ENCODE data around the gene IFNA10. TPM values are rescaled to one million over a fixed set of nuclear protein-coding genes. Genes with fewer than 3 reads are reported as not detected.
"Not testable (repeated sequence)": the region's sequence is repeated elsewhere in the genome, so short reads cannot be mapped to it uniquely, and the experiment has no call there.

The IFNA10 gene
- total and polyA plus RNA-seq, 2 donors, result not detected

DNA sequence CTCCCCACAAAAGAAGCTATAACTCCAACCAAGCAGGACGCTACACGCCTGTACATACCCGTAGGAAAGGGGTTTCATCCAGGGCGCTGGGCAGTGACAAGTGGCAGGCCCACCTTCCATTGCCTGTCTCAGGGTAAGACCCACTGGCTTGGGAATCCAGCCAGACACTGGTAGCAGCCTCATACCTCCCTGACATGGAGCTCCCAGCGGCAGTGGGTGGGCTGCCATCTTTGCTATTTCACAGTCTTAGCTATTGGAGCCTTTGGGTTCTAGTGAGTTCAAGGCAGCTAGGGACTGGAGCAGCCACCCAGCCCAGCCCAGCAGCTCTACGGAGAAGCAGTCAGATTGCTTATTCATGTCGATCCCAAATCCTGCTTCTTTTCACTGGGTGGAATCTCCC lies 3.4 kb upstream of the IFNA10 start:
- no peak for DNase-seq (ENCODE audit: low read depth in 6 of 9, low spot score in 9 of 9)
- 99% methylated on average over 7 of the region's 7 CpGs for WGBS
- Histone ChIP-seq H3K27me3 (ENCODE audit: control insufficient read depth in 2 of 2, insufficient read depth in 1 of 2, low read length in 1 of 2) (no peaks in the 10 kb centered on the region), H3K36me3 (ENCODE audit: control insufficient read depth in 2 of 2, insufficient read depth in 2 of 2, low read length in 1 of 2) (no peaks in the 10 kb centered on the region), H3K4me1 (ENCODE audit: control insufficient read depth in 2 of 2, insufficient read depth in 2 of 2, low read length in 2 of 2) (no peaks in the 10 kb centered on the region), H3K4me3 (ENCODE audit: low read length in 2 of 2) (no peak overlapping the region), H3K27ac (ENCODE audit: low read depth in 1 of 2, low read length in 1 of 2) (no peak overlapping the region), H3K9me3 (ENCODE audit: control insufficient read depth in 2 of 2, insufficient read depth in 1 of 2, low read length in 1 of 2) (no peaks in the 10 kb centered on the region)

GRCh38 chr9:21205204-21205603 lies 1.7 kb downstream of the IFNA10 start:
- DNase-seq (ENCODE audit: low read depth in 6 of 9, low spot score in 9 of 9), result no peak
- H3K9me3 ChIP-seq (ENCODE audit: control insufficient read depth in 2 of 2, insufficient read depth in 1 of 2, low read length in 1 of 2), result no peaks in the 10 kb centered on the region
- no peaks in the 10 kb centered on the region for H3K36me3 ChIP-seq (ENCODE audit: control insufficient read depth in 2 of 2, insufficient read depth in 2 of 2, low read length in 1 of 2)
- no peaks in the 10 kb centered on the region for H3K4me1 ChIP-seq (ENCODE audit: control insufficient read depth in 2 of 2, insufficient read depth in 2 of 2, low read length in 2 of 2)
- H3K27me3 ChIP-seq (ENCODE audit: control insufficient read depth in 2 of 2, insufficient read depth in 1 of 2, low read length in 1 of 2), result no peaks in the 10 kb centered on the region
- H3K27ac ChIP-seq (ENCODE audit: low read depth in 1 of 2, low read length in 1 of 2), result no peak overlapping the region
- no peak overlapping the region for H3K4me3 ChIP-seq (ENCODE audit: low read length in 2 of 2)

GRCh38 chr9:21202105-21202504 lies 4.8 kb downstream of the IFNA10 start, which contains the start of gene IFNA7:
Gene IFNA7, minus strand, starts transcription at chr9:21202205. Its CDS starts 40 bp downstream, at chr9:21202165.
- WGBS, result 94% methylated on average over 4 of the region's 4 CpGs
- H3K9me3 ChIP-seq (ENCODE audit: control insufficient read depth in 2 of 2, insufficient read depth in 1 of 2, low read length in 1 of 2), result not testable (repeated sequence)

GRCh38 chr9:21194867-21195776 lies 11.8 kb downstream of the IFNA10 start:
- WGBS, result 41% methylated on average over 6 of the region's 6 CpGs
- H3K36me3 ChIP-seq (ENCODE audit: control insufficient read depth in 2 of 2, insufficient read depth in 2 of 2, low read length in 1 of 2); H3K27me3 ChIP-seq (ENCODE audit: control insufficient read depth in 2 of 2, insufficient read depth in 1 of 2, low read length in 1 of 2); H3K4me1 ChIP-seq (ENCODE audit: control insufficient read depth in 2 of 2, insufficient read depth in 2 of 2, low read length in 2 of 2); H3K27ac ChIP-seq (ENCODE audit: low read depth in 1 of 2, low read length in 1 of 2); H3K9me3 ChIP-seq (ENCODE audit: control insufficient read depth in 2 of 2, insufficient read depth in 1 of 2, low read length in 1 of 2); H3K4me3 ChIP-seq (ENCODE audit: low read length in 2 of 2): not testable (repeated sequence)
- peak in 5 of 9 donors; percentile 3 to 54 (median 10) for DNase-seq (ENCODE audit: low read depth in 6 of 9, low spot score in 9 of 9)

More at GRCh38 chr9:21202105-21202504, 4.8 kb downstream of the IFNA10 start, which contains the start of gene IFNA7:
- H3K4me3 ChIP-seq (ENCODE audit: low read length in 2 of 2); H3K27me3 ChIP-seq (ENCODE audit: control insufficient read depth in 2 of 2, insufficient read depth in 1 of 2, low read length in 1 of 2); H3K4me1 ChIP-seq (ENCODE audit: control insufficient read depth in 2 of 2, insufficient read depth in 2 of 2, low read length in 2 of 2); H3K27ac ChIP-seq (ENCODE audit: low read depth in 1 of 2, low read length in 1 of 2); DNase-seq (ENCODE audit: low read depth in 6 of 9, low spot score in 9 of 9); H3K36me3 ChIP-seq (ENCODE audit: control insufficient read depth in 2 of 2, insufficient read depth in 2 of 2, low read length in 1 of 2): not testable (repeated sequence)

DNA sequence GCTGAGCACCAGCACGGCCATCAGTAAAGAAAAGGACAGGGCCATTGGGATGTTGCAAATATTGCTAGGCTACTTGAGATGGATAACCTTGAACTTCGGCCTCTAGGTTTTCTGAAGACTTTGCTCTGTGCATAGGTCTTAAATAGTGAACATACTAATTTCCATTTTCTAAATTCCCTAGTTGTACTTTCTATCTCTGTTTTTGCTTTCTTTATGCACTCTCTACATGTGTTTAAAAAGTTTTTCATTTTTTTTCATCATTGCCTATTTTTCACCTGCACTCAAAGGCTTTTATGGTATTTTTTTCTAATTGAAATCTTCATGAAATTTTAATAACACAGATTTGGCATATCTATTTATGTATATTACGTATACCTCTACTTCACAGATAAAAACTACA lies 19.5 kb downstream of the IFNA10 start, which contains the start of gene IFNA4:
Gene IFNA4, minus strand, starts transcription at position 101 of the 400 bp plus-strand sequence. Its CDS starts 56 bp downstream, at position 45.
- not testable (repeated sequence) for DNase-seq (ENCODE audit: low read depth in 6 of 9, low spot score in 9 of 9); H3K4me1 ChIP-seq (ENCODE audit: control insufficient read depth in 2 of 2, insufficient read depth in 2 of 2, low read length in 2 of 2); H3K27me3 ChIP-seq (ENCODE audit: control insufficient read depth in 2 of 2, insufficient read depth in 1 of 2, low read length in 1 of 2); H3K9me3 ChIP-seq (ENCODE audit: control insufficient read depth in 2 of 2, insufficient read depth in 1 of 2, low read length in 1 of 2); H3K4me3 ChIP-seq (ENCODE audit: low read length in 2 of 2); H3K36me3 ChIP-seq (ENCODE audit: control insufficient read depth in 2 of 2, insufficient read depth in 2 of 2, low read length in 1 of 2); H3K27ac ChIP-seq (ENCODE audit: low read depth in 1 of 2, low read length in 1 of 2)
- WGBS, result 97% methylated on average over 3 of the region's 3 CpGs

DNA sequence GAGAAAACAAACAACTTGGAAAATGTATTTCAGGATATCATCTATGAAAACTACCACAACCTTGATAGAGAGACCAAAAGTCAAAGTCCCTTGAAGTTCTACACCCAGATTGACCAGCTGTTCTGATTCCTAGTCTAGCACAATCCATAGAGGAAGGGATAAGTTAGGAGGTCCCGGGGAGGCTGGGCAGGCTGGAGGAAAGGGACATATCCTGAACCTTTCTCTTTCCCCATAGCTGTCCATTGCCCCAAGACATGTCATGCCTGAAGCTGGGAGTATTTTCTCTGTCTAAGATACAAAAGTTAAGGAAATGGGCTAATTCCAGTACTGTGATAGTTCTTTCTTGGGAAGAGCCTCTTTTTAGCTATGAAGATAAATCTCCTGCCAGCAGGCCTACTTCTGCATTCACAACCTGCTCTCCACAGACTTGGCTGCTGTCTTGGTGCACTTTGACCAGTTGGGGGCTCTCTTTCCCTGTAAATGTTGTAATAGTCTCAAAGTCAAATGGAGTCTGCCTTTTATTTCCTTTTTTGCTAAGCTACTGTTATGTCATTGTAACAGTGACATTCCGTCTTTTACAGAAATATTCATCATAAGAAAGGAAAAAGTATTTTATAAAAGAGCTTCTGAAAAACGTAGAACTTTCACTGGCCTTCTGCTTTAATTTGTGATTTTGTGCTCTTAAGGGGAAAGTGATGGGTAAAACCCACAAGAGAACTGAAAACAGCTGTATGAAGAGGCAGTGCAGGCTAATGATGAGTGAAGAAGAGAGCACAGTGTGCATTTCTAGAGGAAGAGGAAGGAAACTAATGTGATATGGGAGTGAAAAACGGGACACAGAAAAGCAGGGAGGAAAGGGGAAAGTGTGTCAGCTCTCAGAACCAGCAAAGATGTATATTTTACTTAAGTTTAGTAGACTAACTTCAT lies 23.9 kb downstream of the IFNA10 start:
- not testable (repeated sequence) for H3K27ac ChIP-seq (ENCODE audit: low read depth in 1 of 2, low read length in 1 of 2); H3K4me3 ChIP-seq (ENCODE audit: low read length in 2 of 2); H3K9me3 ChIP-seq (ENCODE audit: control insufficient read depth in 2 of 2, insufficient read depth in 1 of 2, low read length in 1 of 2); H3K36me3 ChIP-seq (ENCODE audit: control insufficient read depth in 2 of 2, insufficient read depth in 2 of 2, low read length in 1 of 2); H3K4me1 ChIP-seq (ENCODE audit: control insufficient read depth in 2 of 2, insufficient read depth in 2 of 2, low read length in 2 of 2); H3K27me3 ChIP-seq (ENCODE audit: control insufficient read depth in 2 of 2, insufficient read depth in 1 of 2, low read length in 1 of 2)
- DNase-seq (ENCODE audit: low read depth in 6 of 9, low spot score in 9 of 9), result peak in 4 of 9 donors; percentile 6 to 41 (median 12)
- 42% methylated on average over 4 of the region's 4 CpGs for WGBS

DNA sequence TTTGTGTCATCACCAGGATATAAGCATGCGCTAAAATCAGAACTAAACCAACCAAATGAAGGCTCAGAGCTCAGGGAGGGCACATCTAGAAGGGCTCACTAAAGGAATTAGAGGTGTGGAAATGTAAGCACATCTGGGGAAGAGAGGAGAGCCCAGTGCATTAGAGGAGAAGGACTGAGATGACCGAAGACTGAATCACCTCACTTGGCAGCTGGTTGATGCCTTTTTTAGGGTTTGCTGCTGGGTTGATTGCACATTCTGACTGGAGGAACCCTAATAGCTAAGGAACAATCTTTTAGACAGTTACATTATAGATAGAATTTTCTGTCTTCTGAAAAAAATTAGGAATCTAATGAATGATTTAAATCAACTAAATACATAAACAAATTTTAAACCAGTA lies 32.3 kb downstream of the IFNA10 start:
- Histone ChIP-seq H3K27me3 (ENCODE audit: control insufficient read depth in 2 of 2, insufficient read depth in 1 of 2, low read length in 1 of 2) (no peaks in the 10 kb centered on the region), H3K36me3 (ENCODE audit: control insufficient read depth in 2 of 2, insufficient read depth in 2 of 2, low read length in 1 of 2) (no peaks in the 10 kb centered on the region), H3K4me1 (ENCODE audit: control insufficient read depth in 2 of 2, insufficient read depth in 2 of 2, low read length in 2 of 2) (no peaks in the 10 kb centered on the region), H3K9me3 (ENCODE audit: control insufficient read depth in 2 of 2, insufficient read depth in 1 of 2, low read length in 1 of 2) (no peaks in the 10 kb centered on the region), H3K27ac (ENCODE audit: low read depth in 1 of 2, low read length in 1 of 2) (no peak overlapping the region), H3K4me3 (ENCODE audit: low read length in 2 of 2) (no peak overlapping the region)
- no peak for DNase-seq (ENCODE audit: low read depth in 6 of 9, low spot score in 9 of 9)
- 99% methylated on average over 2 of the region's 2 CpGs for WGBS

DNA sequence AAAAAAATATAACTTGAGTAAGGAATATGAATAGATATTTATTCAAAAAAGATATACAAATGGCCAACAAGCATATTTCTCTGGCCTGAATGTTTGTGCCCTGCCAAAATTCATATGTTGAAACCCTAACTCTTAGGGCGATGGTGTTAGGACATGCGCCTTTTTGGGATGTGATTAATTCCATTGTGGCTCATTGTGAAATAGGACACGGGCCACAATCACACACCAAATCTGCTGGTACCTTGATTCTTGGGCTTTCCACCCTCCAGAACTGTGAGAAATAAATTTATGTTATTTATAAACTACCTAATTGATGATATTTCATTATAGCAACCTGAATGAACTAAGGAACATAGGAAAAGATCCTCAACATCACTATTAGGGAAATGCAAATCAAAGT lies 34.8 kb downstream of the IFNA10 start:
- Histone ChIP-seq H3K9me3 (ENCODE audit: control insufficient read depth in 2 of 2, insufficient read depth in 1 of 2, low read length in 1 of 2) (no peaks in the 10 kb centered on the region), H3K36me3 (ENCODE audit: control insufficient read depth in 2 of 2, insufficient read depth in 2 of 2, low read length in 1 of 2) (no peaks in the 10 kb centered on the region), H3K4me3 (ENCODE audit: low read length in 2 of 2) (no peak overlapping the region), H3K4me1 (ENCODE audit: control insufficient read depth in 2 of 2, insufficient read depth in 2 of 2, low read length in 2 of 2) (no peaks in the 10 kb centered on the region), H3K27me3 (ENCODE audit: control insufficient read depth in 2 of 2, insufficient read depth in 1 of 2, low read length in 1 of 2) (no peaks in the 10 kb centered on the region), H3K27ac (ENCODE audit: low read depth in 1 of 2, low read length in 1 of 2) (no peak overlapping the region)
- WGBS, result 95% methylated on average over 3 of the region's 3 CpGs
- no peak for DNase-seq (ENCODE audit: low read depth in 6 of 9, low spot score in 9 of 9)

GRCh38 chr9:21171351-21171750 lies 35.6 kb downstream of the IFNA10 start:
- no peak overlapping the region for H3K4me3 ChIP-seq (ENCODE audit: low read length in 2 of 2)
- no peaks in the 10 kb centered on the region for H3K9me3 ChIP-seq (ENCODE audit: control insufficient read depth in 2 of 2, insufficient read depth in 1 of 2, low read length in 1 of 2)
- no peaks in the 10 kb centered on the region for H3K36me3 ChIP-seq (ENCODE audit: control insufficient read depth in 2 of 2, insufficient read depth in 2 of 2, low read length in 1 of 2)
- H3K27ac ChIP-seq (ENCODE audit: low read depth in 1 of 2, low read length in 1 of 2), result no peak overlapping the region
- no peaks in the 10 kb centered on the region for H3K4me1 ChIP-seq (ENCODE audit: control insufficient read depth in 2 of 2, insufficient read depth in 2 of 2, low read length in 2 of 2)
- no peaks in the 10 kb centered on the region for H3K27me3 ChIP-seq (ENCODE audit: control insufficient read depth in 2 of 2, insufficient read depth in 1 of 2, low read length in 1 of 2)
- DNase-seq (ENCODE audit: low read depth in 6 of 9, low spot score in 9 of 9), result no peak
- WGBS, result 100% methylated on average over 1 of the region's 1 CpG
